ENCODE data around the gene NMRAL1.

NMRAL1 gene

DNA sequence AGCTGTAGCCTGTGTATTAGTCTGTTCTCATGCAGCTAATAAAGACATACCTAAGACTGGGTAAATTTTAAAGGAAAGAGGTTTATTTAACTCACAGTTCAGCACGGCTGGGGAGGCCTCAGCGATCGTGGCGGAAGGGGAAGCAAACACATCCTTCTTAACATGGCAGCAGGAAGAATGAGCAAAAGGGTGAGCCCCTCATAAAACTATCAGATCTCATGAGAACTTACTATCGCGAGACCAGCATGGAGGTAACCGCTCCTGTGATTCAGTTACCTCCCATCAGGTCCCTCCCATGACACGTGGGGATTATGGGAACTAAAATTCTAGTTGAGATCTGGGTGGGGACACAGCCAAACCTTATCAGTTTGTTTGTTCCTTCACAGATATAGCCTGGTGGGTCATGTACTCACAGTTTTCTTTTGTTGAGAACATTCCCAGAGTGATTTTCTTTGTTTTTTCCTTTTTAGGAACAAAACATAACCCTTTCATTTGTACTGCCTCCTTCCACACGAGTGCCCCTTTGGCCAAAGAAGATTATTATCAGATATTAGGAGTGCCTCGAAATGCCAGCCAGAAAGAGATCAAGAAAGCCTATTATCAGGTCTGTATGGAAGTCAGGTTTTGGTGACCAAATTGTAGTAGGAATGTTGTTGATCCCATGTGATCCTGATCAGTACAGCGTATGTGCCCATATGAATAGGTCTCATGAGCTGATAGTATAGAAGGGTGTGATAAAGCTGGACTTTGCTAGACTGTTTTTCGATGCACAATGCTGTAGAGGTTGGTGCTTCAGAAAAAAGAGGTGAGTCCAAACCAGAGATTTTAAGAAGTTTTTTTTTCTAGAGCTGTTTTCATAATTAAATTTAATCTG lies 40.3 kb downstream of the NMRAL1 start:
- TF ChIP-seq ZFP30 (CRISPR knock-in tag; IDR thresholded peaks at IDR 0.05) (no peak), RARB (CRISPR knock-in tag; IDR thresholded peaks at IDR 0.05) (no peak), ISL1 (CRISPR knock-in tag; IDR thresholded peaks at IDR 0.05) (no peak), CSDC2 (CRISPR knock-in tag; IDR thresholded peaks at IDR 0.05) (no peak), BACH2 (CRISPR knock-in tag; IDR thresholded peaks at IDR 0.05; ENCODE audit: borderline replicate concordance) (no peak)

GRCh38 chr16:4433228-4433627 lies 41.2 kb downstream of the NMRAL1 start:
- TF ChIP-seq TSHZ2 (CRISPR knock-in tag; IDR thresholded peaks at IDR 0.05) (no peak), TOX (CRISPR knock-in tag; IDR thresholded peaks at IDR 0.05; ENCODE audit: borderline replicate concordance) (no peak), BACH2 (CRISPR knock-in tag; IDR thresholded peaks at IDR 0.05; ENCODE audit: borderline replicate concordance) (no peak)

More for the DNA sequence above, 40.3 kb downstream of the NMRAL1 start:
- no peak for ATAC-seq

DNA sequence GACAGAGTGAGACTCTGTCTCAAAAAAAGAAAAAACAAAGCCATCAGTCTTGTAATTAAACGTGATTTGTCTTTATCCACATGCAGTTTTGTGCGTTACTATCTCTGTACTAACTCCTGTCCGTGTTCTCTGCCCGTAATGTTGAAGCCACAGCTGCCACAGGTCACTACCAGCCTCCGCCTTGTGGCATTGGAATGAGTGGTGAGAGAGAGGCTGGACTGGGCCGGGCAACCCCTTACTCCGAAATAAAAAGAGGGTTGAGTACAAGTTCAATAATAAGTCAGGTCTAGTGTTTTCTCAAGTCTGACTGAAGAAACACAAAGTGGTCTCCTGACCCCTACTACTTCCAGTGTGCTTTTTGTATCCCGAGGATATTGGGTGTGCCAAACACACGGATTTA lies 43.4 kb downstream of the NMRAL1 start:
- TF ChIP-seq CREB5 (CRISPR knock-in tag; IDR thresholded peaks at IDR 0.05; ENCODE audit: low read depth) (no peak), ZNF8 (CRISPR knock-in tag; IDR thresholded peaks at IDR 0.05) (no peak), TCF4 (CRISPR knock-in tag; IDR thresholded peaks at IDR 0.05; ENCODE audit: borderline replicate concordance) (no peak), PPARA (CRISPR knock-in tag; IDR thresholded peaks at IDR 0.05; ENCODE audit: borderline replicate concordance) (no peak), ISL1 (CRISPR knock-in tag; IDR thresholded peaks at IDR 0.05) (no peak), BACH2 (CRISPR knock-in tag; IDR thresholded peaks at IDR 0.05; ENCODE audit: borderline replicate concordance) (no peak), CSDC2 (CRISPR knock-in tag; IDR thresholded peaks at IDR 0.05) (no peak), ZFP30 (CRISPR knock-in tag; IDR thresholded peaks at IDR 0.05) (no peak), OSR1 (CRISPR knock-in tag; IDR thresholded peaks at IDR 0.05) (no peak), ZFP3 (CRISPR knock-in tag; IDR thresholded peaks at IDR 0.05) (no peak), ESRRG (CRISPR knock-in tag; IDR thresholded peaks at IDR 0.05) (no peak)
- ATAC-seq: no peak

More at GRCh38 chr16:4433228-4433627, 41.2 kb downstream of the NMRAL1 start:
- no peak for ATAC-seq

DNA sequence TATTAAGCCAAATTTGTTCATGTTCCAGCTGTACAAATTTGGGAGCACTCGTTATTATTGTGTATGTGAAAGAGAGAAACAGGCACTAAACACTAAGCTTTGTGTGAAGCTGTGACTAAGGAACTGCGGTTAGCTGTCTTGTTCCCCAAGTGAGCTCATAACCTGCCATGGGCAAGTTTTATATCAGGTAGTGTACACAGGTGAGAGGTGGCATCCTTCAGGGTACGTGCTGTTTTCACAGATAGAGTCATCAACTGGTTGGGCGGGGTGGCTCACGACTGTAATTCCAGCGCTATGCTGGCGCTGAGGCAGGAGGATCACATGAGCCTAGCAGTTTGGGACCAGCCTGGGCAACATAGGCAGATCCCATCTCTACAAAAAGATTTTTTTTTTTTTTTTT lies 45.9 kb downstream of the NMRAL1 start:
- TF ChIP-seq TSHZ2 (CRISPR knock-in tag; IDR thresholded peaks at IDR 0.05) (no peak), ZFP3 (CRISPR knock-in tag; IDR thresholded peaks at IDR 0.05) (no peak), TCF4 (CRISPR knock-in tag; IDR thresholded peaks at IDR 0.05; ENCODE audit: borderline replicate concordance) (no peak), RARB (CRISPR knock-in tag; IDR thresholded peaks at IDR 0.05) (no peak), PPARA (CRISPR knock-in tag; IDR thresholded peaks at IDR 0.05; ENCODE audit: borderline replicate concordance) (no peak), CSRNP3 (CRISPR knock-in tag; IDR thresholded peaks at IDR 0.05) (no peak), CSDC2 (CRISPR knock-in tag; IDR thresholded peaks at IDR 0.05) (no peak), ZFP30 (CRISPR knock-in tag; IDR thresholded peaks at IDR 0.05) (no peak), GLIS3 (CRISPR knock-in tag; IDR thresholded peaks at IDR 0.05) (no peak), ZNF70 (CRISPR knock-in tag; IDR thresholded peaks at IDR 0.05) (no peak), ZNF8 (CRISPR knock-in tag; IDR thresholded peaks at IDR 0.05) (no peak), ARNTL (CRISPR knock-in tag; IDR thresholded peaks at IDR 0.05; ENCODE audit: borderline replicate concordance, low read depth) (no peak), BACH2 (CRISPR knock-in tag; IDR thresholded peaks at IDR 0.05; ENCODE audit: borderline replicate concordance) (no peak)
- ATAC-seq: no peak
